ENCODE data around the gene CMSS1.

Gene CMSS1

GRCh38 chr3:99951701-99952100, 134.0 kb downstream of the CMSS1 start:
- Histone ChIP-seq H3K27me3 (ENCODE audit: control insufficient read depth, insufficient read depth, low read length) (no peaks in the 10 kb centered on the region), H3K4me1 (ENCODE audit: control insufficient read depth, insufficient read depth, low read length) (peaks cover 42% of the 10 kb centered on the region), H3K9ac (ENCODE audit: low read length) (no peak overlapping the region), H3K9me3 (ENCODE audit: control insufficient read depth, low read length) (no peaks in the 10 kb centered on the region), H3K36me3 (ENCODE audit: control insufficient read depth, insufficient read depth, low read length) (no peaks in the 10 kb centered on the region), H3K4me3 (ENCODE audit: low read length) (no peak overlapping the region)

GRCh38 chr3:99952306-99952705, 134.6 kb downstream of the CMSS1 start:
- Histone ChIP-seq H3K4me3 (ENCODE audit: low read length) (no peak overlapping the region), H3K4me1 (ENCODE audit: control insufficient read depth, insufficient read depth, low read length) (peaks cover 48% of the 10 kb centered on the region)

GRCh38 chr3:99953596-99953995, 135.9 kb downstream of the CMSS1 start:
- Histone ChIP-seq H3K36me3 (ENCODE audit: control insufficient read depth, insufficient read depth, low read length) (no peaks in the 10 kb centered on the region), H3K4me1 (ENCODE audit: control insufficient read depth, insufficient read depth, low read length) (peaks cover 47% of the 10 kb centered on the region), H3K9me3 (ENCODE audit: control insufficient read depth, low read length) (no peaks in the 10 kb centered on the region), H3K27me3 (ENCODE audit: control insufficient read depth, insufficient read depth, low read length) (no peaks in the 10 kb centered on the region), H3K4me3 (ENCODE audit: low read length) (no peak overlapping the region), H3K9ac (ENCODE audit: low read length) (no peak overlapping the region)

More at GRCh38 chr3:99952306-99952705, 134.6 kb downstream of the CMSS1 start:
- Histone ChIP-seq H3K36me3 (ENCODE audit: control insufficient read depth, insufficient read depth, low read length) (no peaks in the 10 kb centered on the region), H3K9ac (ENCODE audit: low read length) (no peak overlapping the region), H3K9me3 (ENCODE audit: control insufficient read depth, low read length) (no peaks in the 10 kb centered on the region), H3K27me3 (ENCODE audit: control insufficient read depth, insufficient read depth, low read length) (no peaks in the 10 kb centered on the region)

GRCh38 chr3:99954914-99955644, 137.4 kb downstream of the CMSS1 start:
- H3K36me3 ChIP-seq (ENCODE audit: control insufficient read depth, insufficient read depth, low read length): no peaks in the 10 kb centered on the region
- no peak overlapping the region for H3K4me3 ChIP-seq (ENCODE audit: low read length)
- H3K27me3 ChIP-seq (ENCODE audit: control insufficient read depth, insufficient read depth, low read length): no peaks in the 10 kb centered on the region
- no peaks in the 10 kb centered on the region for H3K9me3 ChIP-seq (ENCODE audit: control insufficient read depth, low read length)
- peaks cover 42% of the 10 kb centered on the region for H3K4me1 ChIP-seq (ENCODE audit: control insufficient read depth, insufficient read depth, low read length)
- H3K9ac ChIP-seq (ENCODE audit: low read length): no peak overlapping the region

GRCh38 chr3:99955773-99956562, 138.3 kb downstream of the CMSS1 start:
- no peak overlapping the region for H3K4me3 ChIP-seq (ENCODE audit: low read length)
- no peaks in the 10 kb centered on the region for H3K9me3 ChIP-seq (ENCODE audit: control insufficient read depth, low read length)
- H3K9ac ChIP-seq (ENCODE audit: low read length): no peak overlapping the region
- H3K27me3 ChIP-seq (ENCODE audit: control insufficient read depth, insufficient read depth, low read length): no peaks in the 10 kb centered on the region
- H3K4me1 ChIP-seq (ENCODE audit: control insufficient read depth, insufficient read depth, low read length): peaks cover 44% of the 10 kb centered on the region
- H3K36me3 ChIP-seq (ENCODE audit: control insufficient read depth, insufficient read depth, low read length): no peaks in the 10 kb centered on the region

- H3K36me3 ChIP-seq (ENCODE audit: control insufficient read depth, insufficient read depth, low read length): no peaks in the 10 kb centered on the region
- H3K4me1 ChIP-seq (ENCODE audit: control insufficient read depth, insufficient read depth, low read length): peaks cover 43% of the 10 kb centered on the region
- no peaks in the 10 kb centered on the region for H3K9me3 ChIP-seq (ENCODE audit: control insufficient read depth, low read length)
- H3K9ac ChIP-seq (ENCODE audit: low read length): no peak overlapping the region
- H3K4me3 ChIP-seq (ENCODE audit: low read length): no peak overlapping the region
- no peaks in the 10 kb centered on the region for H3K27me3 ChIP-seq (ENCODE audit: control insufficient read depth, insufficient read depth, low read length)
Measured at GRCh38 chr3:99957151-99957796, 139.6 kb downstream of the CMSS1 start.

- H3K27me3 ChIP-seq (ENCODE audit: control insufficient read depth, insufficient read depth, low read length): no peaks in the 10 kb centered on the region
- H3K9me3 ChIP-seq (ENCODE audit: control insufficient read depth, low read length): no peaks in the 10 kb centered on the region
- no peaks in the 10 kb centered on the region for H3K36me3 ChIP-seq (ENCODE audit: control insufficient read depth, insufficient read depth, low read length)
- H3K4me3 ChIP-seq (ENCODE audit: low read length): no peak overlapping the region
- H3K9ac ChIP-seq (ENCODE audit: low read length): no peak overlapping the region
- peaks cover 39% of the 10 kb centered on the region for H3K4me1 ChIP-seq (ENCODE audit: control insufficient read depth, insufficient read depth, low read length)
Measured at GRCh38 chr3:99958222-99958912, 140.7 kb downstream of the CMSS1 start.

- Histone ChIP-seq H3K9me3 (ENCODE audit: control insufficient read depth, low read length) (no peaks in the 10 kb centered on the region), H3K9ac (ENCODE audit: low read length) (no peak overlapping the region), H3K4me1 (ENCODE audit: control insufficient read depth, insufficient read depth, low read length) (peaks cover 42% of the 10 kb centered on the region), H3K27me3 (ENCODE audit: control insufficient read depth, insufficient read depth, low read length) (no peaks in the 10 kb centered on the region), H3K4me3 (ENCODE audit: low read length) (no peak overlapping the region), H3K36me3 (ENCODE audit: control insufficient read depth, insufficient read depth, low read length) (no peaks in the 10 kb centered on the region)
Measured at GRCh38 chr3:99960123-99960878, 142.6 kb downstream of the CMSS1 start.

GRCh38 chr3:99960941-99961340, 143.3 kb downstream of the CMSS1 start:
- Histone ChIP-seq H3K9ac (ENCODE audit: low read length) (no peak overlapping the region), H3K9me3 (ENCODE audit: control insufficient read depth, low read length) (no peaks in the 10 kb centered on the region), H3K36me3 (ENCODE audit: control insufficient read depth, insufficient read depth, low read length) (no peaks in the 10 kb centered on the region), H3K4me3 (ENCODE audit: low read length) (no peak overlapping the region), H3K4me1 (ENCODE audit: control insufficient read depth, insufficient read depth, low read length) (peaks cover 42% of the 10 kb centered on the region), H3K27me3 (ENCODE audit: control insufficient read depth, insufficient read depth, low read length) (no peaks in the 10 kb centered on the region)

GRCh38 chr3:99961756-99962515, 144.3 kb downstream of the CMSS1 start:
- no peaks in the 10 kb centered on the region for H3K27me3 ChIP-seq (ENCODE audit: control insufficient read depth, insufficient read depth, low read length)
- no peaks in the 10 kb centered on the region for H3K36me3 ChIP-seq (ENCODE audit: control insufficient read depth, insufficient read depth, low read length)
- no peak overlapping the region for H3K4me3 ChIP-seq (ENCODE audit: low read length)
- no peak overlapping the region for H3K9ac ChIP-seq (ENCODE audit: low read length)
- H3K4me1 ChIP-seq (ENCODE audit: control insufficient read depth, insufficient read depth, low read length): peaks cover 43% of the 10 kb centered on the region
- H3K9me3 ChIP-seq (ENCODE audit: control insufficient read depth, low read length): no peaks in the 10 kb centered on the region

GRCh38 chr3:99962703-99963102, 145.0 kb downstream of the CMSS1 start:
- H3K4me3 ChIP-seq (ENCODE audit: low read length): no peak overlapping the region
- no peak overlapping the region for H3K9ac ChIP-seq (ENCODE audit: low read length)
- no peaks in the 10 kb centered on the region for H3K36me3 ChIP-seq (ENCODE audit: control insufficient read depth, insufficient read depth, low read length)
- no peaks in the 10 kb centered on the region for H3K9me3 ChIP-seq (ENCODE audit: control insufficient read depth, low read length)
- peaks cover 44% of the 10 kb centered on the region for H3K4me1 ChIP-seq (ENCODE audit: control insufficient read depth, insufficient read depth, low read length)
- no peaks in the 10 kb centered on the region for H3K27me3 ChIP-seq (ENCODE audit: control insufficient read depth, insufficient read depth, low read length)
